Measurements from ENCODE around the gene TLCD1.
"Not testable (repeated sequence)": the region's sequence is repeated elsewhere in the genome, so short reads cannot be mapped to it uniquely, and the experiment has no call there.

The TLCD1 gene

DNA sequence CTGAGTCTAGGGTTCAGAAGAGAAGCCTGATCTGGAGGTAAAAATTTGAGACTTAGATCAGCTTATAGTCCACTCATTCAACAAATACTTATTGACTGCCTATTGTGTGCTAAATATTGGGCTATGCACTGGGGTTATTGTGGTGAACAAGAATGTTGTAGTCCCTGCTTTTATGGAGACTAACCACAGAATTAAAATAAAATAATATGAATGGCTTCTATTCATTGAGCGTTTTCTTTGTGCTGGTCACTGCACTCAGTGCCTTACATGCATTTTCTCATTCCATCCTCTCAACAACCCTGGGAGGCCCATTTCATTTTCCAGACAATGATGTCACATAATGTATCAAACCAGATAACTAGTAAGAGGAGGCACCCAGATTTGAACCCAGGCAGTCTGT lies 7.3 kb upstream of the TLCD1 start:
- DNase-seq: no peak

DNA sequence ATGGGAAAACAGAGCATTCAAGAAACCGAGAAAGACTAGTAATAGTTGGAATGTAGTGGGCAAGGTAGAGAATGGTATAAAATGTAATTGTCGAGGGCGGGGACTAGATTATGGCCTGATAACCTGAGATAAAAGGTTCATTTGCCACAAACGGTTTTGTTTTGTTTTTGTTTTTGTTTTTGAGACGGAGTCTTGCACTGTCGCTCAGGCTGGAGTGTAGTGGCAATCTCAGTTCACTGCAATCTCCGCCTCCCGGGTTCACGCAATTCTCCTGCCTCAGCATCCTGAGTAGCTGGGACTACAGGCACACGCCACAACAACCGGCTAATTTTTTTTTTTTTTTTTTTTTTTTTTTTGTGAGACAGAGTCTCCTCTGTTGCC lies 3.9 kb upstream of the TLCD1 start:
- no peak for DNase-seq

DNA sequence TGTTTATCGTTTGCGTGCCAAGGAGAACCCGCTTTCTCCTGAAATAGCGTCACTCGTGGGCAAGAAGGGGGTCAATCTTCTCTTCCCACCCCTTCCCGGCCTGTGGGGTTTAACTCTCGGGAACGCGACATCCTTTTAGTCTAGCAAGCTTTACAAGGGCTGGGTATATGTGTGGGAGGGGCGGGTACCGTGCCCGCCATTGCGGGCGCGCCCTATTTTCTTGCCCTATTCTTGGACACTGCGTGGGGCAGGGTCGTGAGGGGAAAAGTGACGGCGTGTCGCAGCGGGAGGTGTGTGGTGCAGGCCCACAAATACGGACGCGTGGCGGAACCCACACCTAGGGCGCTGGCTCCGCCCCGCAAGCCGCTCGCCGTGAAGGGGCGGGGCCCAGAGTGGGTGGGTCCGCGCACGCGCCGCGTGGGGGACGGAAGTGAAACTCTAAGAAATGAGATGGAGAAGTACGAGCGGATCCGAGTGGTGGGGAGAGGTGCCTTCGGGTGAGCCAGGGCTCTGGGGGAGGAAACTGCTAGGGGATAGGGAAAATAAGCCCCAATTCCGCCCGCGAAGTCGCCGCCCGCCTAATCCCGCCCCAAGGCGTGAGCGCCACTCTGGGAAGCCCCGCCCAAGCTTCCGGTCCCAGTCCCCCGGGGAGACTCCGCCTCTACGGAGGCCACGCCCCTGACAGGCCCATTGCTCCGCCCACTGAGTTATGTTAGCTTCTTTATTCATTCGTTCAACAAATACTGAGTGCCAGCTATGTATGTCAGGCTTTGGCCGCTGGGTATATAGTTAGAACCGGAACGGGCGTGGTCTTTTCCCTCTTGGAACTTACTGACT lies 2.5 kb upstream of the TLCD1 start, which contains the start of gene NEK8:
TSS of gene NEK8 (plus strand) at position 425 of the 837 bp plus-strand sequence. CDS start at position 451, 26 bp downstream.
- DNase-seq: peak; percentile 57 to 98 (median 88)

DNA sequence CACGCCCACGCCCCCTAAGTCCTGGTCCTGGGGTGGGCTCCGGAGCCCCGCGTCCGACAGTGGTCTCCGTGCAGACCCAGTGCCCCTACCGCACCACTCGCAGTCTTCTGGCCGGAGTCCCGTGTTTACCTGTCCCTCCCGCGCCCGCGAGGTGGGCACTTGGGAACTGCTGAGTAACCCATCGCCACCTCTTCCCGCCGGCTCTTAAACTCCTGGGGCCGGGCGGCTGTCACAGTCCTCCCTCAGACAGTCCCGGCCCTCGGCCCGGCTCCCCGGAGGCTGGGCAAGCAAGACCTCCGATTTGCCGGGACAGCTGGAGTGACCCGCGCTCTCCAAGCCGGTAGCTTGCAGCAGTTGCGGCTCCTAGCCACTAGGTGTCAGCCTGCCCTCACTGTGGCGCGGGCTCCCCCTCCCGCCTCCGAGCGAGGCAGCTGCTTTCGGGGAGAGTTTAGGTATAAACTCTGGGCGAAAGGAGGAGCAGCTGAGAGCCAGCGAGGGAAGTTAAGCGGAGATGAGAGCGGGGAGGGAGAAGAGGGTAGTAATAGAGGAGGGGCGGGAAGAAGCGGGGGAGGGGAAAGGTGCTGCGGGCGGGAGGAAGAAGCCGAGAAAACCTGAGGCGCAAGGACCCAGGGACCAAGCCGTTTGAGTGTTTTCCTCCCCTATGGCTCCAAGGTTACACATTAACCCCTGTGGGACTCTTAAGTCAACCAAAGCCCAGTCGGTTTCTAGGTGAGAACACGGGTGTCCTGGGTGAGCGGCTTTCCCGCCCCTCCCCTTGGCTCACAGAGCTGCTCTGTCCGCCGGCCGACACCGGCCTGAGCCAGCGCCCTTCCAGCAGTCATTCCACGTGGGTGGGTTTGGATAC lies 826 bp upstream of the TLCD1 start:
- DNase-seq: peak; percentile 39 to 94 (median 88)

DNA sequence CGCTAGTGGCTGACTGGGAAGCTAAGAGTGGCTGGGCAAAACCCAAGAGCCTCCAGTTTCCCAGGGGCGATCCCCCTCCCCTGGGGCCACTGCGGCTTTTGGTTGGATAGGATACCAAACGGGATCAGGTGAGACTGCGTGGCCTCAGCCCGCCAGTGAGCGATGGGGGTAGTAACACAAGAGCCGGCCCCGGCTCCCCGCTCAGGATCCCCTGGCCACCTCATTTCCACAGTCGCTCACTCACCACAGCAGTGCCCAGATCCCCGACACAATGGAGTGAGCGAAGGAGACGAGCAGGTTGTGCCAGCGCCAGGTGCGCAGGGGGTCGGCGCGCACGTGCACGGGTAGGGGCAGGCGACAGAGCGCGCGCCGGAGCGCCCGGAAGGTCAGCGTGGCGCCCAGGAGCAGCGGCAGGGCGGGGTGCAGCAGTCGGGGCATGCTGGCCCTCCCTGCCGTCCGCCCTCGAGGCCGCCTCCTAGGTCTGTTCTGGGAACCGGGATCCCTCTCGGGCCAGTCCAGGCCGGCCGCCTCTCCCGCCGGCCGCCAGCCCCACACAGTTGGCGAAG lies 290 bp downstream of the TLCD1 start:
- DNase-seq: peak in 9 of 51 donors; percentile 33 to 73 (median 58)

DNA sequence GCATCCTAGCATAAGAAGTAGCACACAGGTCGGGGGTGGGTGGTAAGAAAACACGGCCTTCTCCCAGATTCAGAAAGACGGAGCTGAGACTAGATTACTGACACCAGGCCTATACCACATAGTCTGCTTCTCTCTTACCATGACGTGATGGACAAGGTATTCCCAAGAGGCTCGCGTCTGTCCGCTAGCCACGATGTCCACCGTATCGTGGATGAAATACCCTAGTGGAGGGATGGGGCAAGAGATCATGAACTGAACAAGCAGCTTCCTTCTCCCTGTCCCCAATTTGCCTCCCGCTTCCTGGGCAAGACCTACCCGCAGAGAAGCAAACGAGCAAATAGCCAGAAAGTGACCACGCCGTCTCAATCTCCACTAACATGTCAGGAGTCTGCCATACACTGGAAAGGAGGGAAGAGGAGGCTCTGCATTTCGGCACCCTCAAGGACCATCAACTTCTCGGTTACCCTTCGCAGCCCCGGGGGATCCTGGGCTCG lies 820 bp downstream of the TLCD1 start:
- DNase-seq: no peak

DNA sequence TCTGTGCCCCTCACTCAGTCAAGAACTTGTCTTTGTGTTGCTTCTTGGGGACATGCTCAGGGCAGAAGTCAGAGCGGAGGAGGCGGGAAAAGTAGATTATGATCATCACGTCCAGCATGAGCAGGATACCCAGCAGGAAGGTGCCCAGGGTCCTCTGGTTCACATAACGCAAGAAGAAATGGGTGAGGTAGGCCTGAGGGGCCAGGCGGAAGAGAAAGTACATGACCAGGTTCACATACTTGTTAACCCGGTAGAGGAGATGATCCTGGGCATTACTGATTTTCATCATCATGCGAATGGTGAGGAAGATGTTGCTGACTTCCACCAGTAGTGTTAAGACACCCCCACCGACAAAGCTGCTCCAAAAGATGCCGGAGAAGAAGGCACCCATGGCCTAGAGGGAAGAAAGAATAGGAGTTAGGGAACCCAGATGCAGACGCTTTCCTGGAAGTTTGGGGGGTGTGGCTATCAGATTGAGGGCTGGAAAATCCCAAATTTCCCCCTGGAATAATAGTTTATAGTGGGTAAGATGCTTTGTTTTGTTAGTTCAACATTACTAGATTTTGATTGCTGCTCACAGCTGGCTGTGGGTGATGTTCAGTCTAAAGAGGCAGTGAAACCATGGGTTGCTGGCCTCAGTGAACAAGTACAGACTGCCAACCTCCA lies 1.4 kb downstream of the TLCD1 start:
- no peak for DNase-seq

DNA sequence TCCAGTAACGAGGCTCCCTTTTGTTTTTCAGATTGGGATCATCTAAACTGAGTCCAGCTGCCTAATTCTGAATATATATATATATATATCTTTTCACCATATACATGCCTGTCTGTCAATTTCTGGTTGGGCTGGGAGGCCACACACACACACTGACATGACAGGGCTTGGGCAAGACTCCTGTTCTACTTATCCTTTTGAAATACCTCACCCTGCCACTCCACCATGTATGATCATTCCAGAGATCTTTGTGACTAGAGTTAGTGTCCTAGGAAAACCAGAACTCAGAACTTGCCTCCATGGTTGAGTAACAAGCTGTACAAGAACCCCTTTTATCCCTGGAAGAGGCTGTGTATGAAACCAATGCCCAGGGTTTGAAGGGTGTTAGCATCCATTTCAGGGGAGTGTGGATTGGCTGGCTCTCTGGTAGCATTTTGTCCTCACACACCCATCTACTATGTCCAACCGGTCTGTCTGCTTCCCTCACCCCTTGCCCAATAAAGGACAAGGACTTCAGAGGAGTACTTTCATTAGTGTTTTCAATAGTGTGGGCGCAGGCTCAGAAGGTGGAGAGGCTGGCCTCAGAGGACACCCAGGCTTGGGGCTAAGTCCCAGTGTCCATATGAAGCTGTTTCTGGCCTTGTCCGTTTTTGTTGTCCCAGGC lies 2.1 kb downstream of the TLCD1 start:
- DNase-seq: not testable (repeated sequence)

DNA sequence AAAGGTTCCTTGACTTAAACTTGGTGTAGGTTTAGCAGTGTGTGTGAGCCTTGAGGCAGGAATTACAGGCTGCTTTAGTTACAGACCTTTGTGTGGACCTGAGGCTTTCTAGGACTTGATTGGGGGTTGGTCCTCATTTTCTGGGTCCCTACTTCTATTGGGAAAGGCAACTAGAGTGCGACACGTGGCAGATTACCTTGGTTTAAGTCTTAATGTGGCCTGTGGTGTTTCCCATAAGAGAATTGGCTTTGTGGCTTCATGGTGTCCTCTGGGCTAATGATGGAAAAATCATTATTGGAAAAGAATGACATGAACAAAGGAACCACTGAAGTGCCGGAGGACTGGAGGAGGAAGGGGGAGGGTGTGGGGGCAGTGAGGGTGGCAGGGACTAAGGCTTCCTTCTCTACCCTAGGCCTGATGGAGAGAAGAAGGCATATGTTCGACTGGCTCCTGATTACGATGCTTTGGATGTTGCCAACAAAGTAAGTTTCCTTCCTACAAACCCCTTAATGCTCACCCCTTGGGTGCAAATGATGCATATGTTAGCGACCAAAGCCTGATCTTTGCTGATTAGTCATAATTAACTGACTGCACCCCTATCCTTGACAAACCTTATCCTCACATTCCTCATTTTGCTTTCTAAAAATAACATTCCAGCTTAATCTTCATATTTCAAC lies 2.7 kb downstream of the TLCD1 start:
- DNase-seq: no peak

DNA sequence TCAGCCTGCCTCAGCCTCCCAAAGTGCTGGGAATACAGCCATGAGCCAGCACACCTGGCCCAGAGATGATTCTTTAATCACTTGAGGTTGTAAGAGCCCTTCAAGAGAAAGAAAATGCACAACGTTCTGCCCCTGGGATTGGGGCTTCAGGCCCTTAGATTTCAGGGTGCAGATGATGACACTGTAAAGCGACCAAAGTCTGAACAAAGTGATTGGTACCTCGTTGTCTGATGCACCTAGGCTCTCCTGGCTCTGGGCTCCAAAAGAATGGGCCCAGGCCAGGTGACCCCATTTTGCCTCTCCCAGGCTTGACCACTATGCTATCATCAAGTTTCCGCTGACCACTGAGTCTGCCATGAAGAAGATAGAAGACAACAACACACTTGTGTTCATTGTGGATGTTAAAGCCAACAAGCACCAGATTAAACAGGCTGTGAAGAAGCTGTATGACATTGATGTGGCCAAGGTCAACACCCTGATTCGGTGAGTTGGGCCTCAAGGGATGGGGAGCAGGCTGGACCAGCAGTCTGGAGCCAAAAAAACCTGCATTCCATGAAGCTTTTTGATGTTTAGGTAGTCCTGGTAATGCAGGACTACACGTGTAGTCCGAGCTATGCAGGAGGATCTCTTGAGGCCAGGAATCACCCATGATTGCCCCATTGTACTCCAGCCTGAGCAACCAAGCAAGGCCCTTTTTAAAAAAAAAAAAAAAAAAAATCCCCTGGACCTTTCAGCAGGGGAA lies 3.4 kb downstream of the TLCD1 start:
- no peak for DNase-seq

DNA sequence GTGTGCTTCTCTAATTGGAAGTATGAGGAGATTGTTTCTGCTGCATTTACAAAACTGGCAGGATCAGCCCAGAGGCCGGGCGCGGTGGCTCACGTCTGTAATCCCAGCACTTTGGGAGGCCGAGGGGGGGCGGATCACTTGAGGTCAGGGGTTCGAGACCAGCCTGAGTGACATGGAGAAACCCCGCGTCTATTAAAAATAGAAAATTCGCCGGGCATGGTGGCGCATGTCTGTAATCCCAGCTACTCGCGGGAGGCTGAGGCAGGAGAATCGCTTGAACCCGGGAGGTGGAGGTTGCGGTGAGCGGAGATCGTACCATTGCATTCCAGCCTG lies 5.1 kb downstream of the TLCD1 start:
- not testable (repeated sequence) for DNase-seq

DNA sequence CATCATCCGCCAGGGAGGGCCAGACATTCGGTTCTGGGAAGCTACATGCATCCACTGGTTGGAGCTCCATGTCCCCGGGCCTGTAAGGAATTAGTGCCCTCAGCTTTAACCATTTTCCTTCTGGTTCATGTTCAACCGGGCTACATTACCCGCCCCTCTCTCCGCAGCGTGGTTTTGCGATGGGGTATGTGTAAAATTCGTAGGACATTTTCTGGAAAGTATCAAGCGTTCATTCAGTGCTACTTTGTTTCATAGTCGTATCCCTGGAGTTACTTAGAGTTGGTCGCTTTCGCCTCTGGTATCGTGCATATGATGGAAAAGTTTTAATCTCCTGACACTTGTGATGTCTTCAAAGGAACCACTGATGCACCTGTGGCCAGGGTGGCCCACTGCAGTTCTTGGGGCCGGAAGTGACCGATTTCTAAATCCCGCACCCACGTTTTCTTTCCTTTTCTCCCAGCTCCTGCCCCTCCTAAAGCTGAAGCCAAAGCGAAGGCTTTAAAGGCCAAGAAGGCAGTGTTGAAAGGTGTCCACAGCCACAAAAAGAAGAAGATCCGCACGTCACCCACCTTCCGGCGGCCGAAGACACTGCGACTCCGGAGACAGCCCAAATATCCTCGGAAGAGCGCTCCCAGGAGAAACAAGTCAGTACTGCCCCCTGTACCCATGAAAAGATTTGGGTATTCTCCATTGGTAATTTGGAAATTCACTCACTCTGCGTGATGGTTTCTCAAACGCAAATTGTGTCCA lies 5.6 kb downstream of the TLCD1 start:
- no peak for DNase-seq

DNA sequence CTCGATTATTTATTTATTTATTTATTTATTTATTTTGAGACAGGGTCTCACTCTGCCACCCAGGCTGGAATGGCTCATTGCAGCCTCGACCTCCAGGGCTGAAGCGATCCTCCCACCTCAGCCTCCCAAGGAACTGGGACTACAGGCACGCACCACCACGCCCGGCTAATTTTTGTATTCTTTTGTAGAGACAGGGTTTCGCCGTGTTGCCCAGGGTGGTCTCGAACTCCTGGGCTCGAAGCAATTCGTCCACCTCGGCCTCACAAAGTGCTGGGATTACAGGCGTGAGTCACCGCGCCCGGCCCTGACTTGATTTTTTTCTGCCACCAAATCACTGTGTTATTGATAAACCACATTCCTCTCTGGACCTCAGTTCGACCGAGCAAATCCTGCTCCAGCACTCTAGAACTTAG lies 7.0 kb downstream of the TLCD1 start:
- DNase-seq: no peak

DNA sequence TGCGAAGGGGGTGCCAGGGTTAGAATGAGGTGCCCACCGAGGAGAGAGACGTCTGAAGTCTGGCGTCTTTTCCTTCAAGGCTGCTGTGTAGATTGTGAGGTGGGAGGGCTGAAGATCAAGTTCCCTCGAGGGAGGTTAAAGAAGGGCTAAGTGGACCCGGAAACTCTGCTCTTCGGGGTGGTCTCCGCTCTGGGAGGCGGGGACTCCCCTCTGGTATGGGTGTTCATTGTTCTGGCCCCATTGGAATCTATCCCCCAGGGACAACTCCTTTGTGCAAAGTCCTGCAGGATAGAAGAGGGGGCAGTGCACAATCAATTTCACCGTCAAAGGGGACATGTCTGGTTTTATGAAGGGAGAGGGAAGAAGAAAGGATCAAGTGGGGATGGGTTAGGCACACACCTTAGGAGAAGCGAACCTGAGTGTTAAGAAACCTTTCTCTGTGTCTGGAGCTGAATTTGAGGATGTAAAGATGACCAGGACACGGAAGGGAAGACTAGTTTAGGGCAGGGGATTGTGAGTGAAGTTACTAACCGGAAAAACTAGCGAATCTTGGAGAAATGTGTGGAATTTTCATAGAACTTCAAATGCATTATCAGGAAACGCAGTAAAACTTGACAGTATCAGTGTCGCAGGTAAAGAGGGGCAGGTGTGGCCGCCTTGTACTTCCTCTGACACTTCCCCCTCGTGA lies 7.6 kb downstream of the TLCD1 start:
- DNase-seq: peak in 1 of 51 donors; percentile 58

DNA sequence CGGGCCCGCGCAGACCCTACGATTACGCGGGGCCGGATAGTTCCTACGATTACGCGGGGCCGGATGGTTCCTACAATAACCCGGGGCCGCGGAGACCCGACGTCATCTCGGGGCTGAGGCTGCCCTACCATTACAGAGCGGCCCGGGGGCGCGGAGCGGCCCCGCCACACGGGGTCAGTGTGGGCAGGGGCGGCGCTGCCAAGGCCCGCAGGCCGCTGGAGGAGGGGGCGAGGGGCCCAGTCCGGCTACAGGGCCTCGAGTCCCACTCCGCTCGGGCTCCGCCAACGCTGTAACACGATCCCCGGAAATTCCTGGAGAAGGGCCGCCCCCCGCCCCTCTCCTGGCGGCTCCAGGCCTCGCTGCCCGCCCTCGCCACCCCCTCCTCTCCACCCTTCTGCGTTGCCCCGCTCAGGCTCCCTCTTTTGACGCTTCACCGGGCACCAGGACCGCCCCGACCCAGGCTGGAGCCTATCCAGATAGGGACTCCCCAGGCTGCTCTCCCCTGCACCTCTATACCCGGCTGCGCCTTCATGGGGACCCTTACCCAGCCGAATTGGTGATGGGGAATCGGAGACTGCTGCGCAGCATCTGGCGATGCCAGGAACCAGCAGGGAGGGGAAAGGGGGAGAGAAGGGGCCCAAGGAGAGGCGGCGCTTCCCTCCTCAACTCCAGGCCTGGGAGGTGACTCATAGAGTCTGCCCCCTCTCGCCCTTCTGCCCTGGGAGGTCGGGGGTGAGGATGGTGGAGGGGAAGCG lies 8.3 kb downstream of the TLCD1 start, which contains the start of gene RAB34:
TSS of gene RAB34 (minus strand) at position 291 of the 755 bp plus-strand sequence. CDS start 602 bp downstream, outside the sequence.
- peak in 33 of 51 donors; percentile 16 to 71 (median 55) for DNase-seq

DNA sequence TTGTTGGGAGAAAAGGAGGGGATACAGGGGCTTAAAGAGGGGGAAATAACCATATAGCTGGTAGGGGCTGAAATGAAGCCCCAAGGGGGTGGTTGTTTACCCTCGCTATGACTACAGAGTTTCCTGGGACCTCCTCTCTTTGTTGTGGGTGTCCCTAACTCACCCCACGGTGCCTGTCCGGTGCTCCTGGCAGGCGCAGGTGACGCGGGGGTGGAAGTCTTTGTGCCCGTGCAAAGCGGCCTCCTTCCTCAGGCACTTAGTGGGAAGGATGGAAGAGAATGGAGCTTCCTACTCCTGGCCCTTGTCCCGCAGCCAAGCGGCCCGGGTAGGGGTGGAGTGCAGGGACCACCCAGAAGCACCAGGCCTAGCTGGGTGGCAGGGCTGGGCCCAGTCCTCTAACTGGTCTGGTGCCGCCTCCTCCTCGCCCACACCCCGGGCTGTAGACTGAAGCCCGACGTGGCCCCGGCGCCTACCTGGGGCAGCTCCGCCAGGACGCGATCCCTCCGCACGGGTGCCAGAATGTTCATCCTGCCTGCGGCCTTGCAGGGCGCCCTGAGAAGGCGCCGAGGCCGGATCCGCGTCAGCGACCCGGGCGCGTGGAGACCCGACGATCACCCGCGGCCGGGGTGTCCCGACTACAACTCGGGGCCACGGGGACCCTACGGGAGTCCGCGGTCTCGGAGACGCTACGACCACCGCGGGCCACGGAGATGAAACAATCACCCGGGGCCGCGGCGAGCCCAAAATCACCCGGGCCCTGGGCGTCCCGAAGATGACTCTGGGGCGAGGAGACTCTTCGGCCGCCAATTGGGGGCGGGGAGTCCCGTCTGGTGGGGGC lies 9.1 kb downstream of the TLCD1 start:
- peak in 2 of 51 donors; percentile 41 to 47 for DNase-seq

All from hypothalamus (tissue), 51 donors.